ENCODE data around the gene NPLOC4.

The NPLOC4 gene

GRCh38 chr17:81519284-81520020 is 117.5 kb downstream of the NPLOC4 start:
- no peaks in the 10 kb centered on the region for H3K27me3 ChIP-seq (replicated peaks; ENCODE audit: control insufficient read depth, insufficient read depth, low read length)
- TF ChIP-seq, protein P1, sequence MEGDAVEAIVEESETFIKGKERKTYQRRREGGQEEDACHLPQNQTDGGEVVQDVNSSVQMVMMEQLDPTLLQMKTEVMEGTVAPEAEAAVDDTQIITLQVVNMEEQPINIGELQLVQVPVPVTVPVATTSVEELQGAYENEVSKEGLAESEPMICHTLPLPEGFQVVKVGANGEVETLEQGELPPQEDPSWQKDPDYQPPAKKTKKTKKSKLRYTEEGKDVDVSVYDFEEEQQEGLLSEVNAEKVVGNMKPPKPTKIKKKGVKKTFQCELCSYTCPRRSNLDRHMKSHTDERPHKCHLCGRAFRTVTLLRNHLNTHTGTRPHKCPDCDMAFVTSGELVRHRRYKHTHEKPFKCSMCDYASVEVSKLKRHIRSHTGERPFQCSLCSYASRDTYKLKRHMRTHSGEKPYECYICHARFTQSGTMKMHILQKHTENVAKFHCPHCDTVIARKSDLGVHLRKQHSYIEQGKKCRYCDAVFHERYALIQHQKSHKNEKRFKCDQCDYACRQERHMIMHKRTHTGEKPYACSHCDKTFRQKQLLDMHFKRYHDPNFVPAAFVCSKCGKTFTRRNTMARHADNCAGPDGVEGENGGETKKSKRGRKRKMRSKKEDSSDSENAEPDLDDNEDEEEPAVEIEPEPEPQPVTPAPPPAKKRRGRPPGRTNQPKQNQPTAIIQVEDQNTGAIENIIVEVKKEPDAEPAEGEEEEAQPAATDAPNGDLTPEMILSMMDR (IDR thresholded peaks at IDR 0.05; ENCODE audit: insufficient read depth, low read length, poor library complexity, severe bottlenecking) = peak; percentile 42
- peak overlapping the region; percentile 67 for H3K4me3 ChIP-seq (replicated peaks; ENCODE audit: low read depth, low read length)
- DNase-seq (ENCODE audit: extremely low read depth, insufficient read length) = peak; percentile 83
- H3K36me3 ChIP-seq (ENCODE audit: control insufficient read depth, insufficient read depth, low read length) = no peaks in the 10 kb centered on the region; the same call in 1 of the 2 replicates

DNA sequence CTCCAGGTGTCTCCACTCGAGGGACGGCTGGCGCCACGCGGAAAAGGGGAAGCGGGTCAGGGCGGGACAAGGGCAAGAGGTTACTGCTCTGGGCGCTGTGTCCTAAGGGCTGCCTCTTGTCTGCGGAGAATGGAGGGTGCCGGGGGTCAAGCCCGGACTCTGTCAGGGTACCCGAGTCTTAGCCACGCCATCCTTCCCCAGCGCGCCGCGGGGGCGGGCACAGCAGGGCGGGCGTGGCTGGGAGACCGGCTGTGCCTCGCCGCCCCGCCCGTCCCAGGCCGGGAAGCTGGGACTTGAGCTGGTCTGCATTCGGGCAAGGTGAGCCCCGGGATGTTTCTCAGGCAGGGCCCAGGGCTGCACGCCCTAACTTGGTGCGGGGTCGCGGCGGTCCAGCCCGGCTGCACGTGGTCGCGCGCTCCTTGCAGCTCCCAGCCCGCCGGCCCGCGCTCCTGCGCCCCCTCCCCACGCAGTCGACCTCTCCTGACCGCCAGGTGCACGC is 118.1 kb downstream of the NPLOC4 start:
- no peaks in the 10 kb centered on the region; the same call in 1 of the 2 replicates for H3K36me3 ChIP-seq (ENCODE audit: control insufficient read depth, insufficient read depth, low read length)
- no peaks in the 10 kb centered on the region for H3K27me3 ChIP-seq (replicated peaks; ENCODE audit: control insufficient read depth, insufficient read depth, low read length)
- TF ChIP-seq, protein P1 (IDR thresholded peaks at IDR 0.05; ENCODE audit: insufficient read depth, low read length, poor library complexity, severe bottlenecking) = no peak
- peak overlapping the region; percentile 67 for H3K4me3 ChIP-seq (replicated peaks; ENCODE audit: low read depth, low read length)
- DNase-seq (ENCODE audit: extremely low read depth, insufficient read length) = peak; percentile 74

DNA sequence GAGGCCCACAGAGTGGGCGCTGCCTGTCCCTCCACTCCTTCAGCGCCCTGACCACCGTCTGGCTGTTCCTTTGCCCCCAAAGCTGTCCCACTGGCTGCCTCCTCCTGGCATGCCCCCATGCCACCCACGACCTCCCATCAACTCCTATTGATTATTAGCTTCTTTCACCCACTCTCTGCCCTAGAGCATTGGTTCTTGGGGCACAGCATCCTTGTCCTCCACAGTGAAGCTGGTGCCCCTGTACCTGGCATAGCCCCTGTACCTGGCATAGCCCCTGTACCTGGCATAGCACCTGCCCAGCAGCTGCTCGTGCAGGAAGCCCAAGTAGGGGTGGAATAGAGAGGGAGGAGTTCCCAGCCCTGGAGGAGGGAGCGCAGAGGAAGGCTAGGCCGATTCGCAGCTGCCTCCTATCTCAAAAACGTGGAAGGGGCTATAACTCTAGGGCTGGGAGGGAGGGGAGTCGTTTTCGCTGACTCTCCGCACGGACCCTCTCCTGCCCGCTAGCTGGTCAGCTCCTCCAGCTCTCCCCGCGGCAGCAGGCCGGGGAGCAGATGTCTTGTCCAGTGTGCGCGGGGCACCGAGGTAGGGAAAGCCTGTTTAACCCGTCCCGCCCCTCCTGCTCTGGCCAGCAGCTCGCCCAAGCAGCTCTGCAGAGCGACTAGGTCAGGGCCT is 118.7 kb downstream of the NPLOC4 start:
- TF ChIP-seq, protein P1 (IDR thresholded peaks at IDR 0.05; ENCODE audit: insufficient read depth, low read length, poor library complexity, severe bottlenecking) = no peak
- DNase-seq (ENCODE audit: extremely low read depth, insufficient read length) = no peak
- Histone ChIP-seq H3K27me3 (replicated peaks; ENCODE audit: control insufficient read depth, insufficient read depth, low read length) (no peaks in the 10 kb centered on the region), H3K4me3 (replicated peaks; ENCODE audit: low read depth, low read length) (peak overlapping the region; percentile 67), H3K36me3 (ENCODE audit: control insufficient read depth, insufficient read depth, low read length) (no peaks in the 10 kb centered on the region; the same call in 1 of the 2 replicates)

DNA sequence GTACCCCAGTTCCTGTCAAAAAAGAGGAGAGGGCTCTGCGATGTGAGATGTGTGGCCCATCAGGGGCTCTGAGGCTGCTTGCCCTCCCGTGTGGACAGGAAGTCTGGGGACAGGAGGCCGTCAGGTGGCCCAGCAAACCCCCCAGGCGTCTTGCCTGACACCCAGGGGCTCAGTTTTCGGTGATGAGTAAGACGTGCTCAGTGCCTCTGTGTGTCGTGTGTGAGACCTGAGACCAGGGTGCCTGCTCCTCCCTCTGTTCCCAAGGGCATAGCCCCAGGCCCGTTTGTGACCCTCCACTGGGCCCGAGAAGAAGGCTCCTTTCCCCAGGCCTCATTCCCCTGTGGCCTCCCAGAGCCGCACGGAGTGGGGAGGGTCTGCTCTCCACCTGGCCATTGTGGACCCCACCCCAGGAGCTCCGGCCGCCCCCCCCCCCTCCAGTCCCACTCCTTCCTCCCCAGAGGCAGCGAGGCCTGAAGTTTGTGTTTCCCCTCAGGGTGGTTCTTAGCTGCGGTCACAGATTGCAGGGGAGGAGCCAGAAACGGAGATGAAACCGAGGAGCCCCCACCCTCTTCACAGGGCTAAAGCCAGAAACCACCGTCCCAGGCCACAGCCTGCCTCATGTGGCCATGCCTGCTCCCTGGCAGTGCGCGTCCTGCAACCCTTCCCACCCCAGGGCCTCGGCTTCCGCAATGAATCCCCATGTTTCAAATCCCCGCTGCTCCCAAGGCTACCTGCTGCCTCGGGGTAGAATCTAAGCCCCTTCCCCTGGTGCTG is 119.4 kb downstream of the NPLOC4 start:
- peak overlapping the region; percentile 89 for H3K4me3 ChIP-seq (replicated peaks; ENCODE audit: low read depth, low read length)
- no peaks in the 10 kb centered on the region for H3K27me3 ChIP-seq (replicated peaks; ENCODE audit: control insufficient read depth, insufficient read depth, low read length)
- H3K36me3 ChIP-seq (ENCODE audit: control insufficient read depth, insufficient read depth, low read length) = no peaks in the 10 kb centered on the region; the same call in 1 of the 2 replicates
- TF ChIP-seq, protein P1 (IDR thresholded peaks at IDR 0.05; ENCODE audit: insufficient read depth, low read length, poor library complexity, severe bottlenecking) = peak; percentile 34
- DNase-seq (ENCODE audit: extremely low read depth, insufficient read length) = peak; percentile 86

DNA sequence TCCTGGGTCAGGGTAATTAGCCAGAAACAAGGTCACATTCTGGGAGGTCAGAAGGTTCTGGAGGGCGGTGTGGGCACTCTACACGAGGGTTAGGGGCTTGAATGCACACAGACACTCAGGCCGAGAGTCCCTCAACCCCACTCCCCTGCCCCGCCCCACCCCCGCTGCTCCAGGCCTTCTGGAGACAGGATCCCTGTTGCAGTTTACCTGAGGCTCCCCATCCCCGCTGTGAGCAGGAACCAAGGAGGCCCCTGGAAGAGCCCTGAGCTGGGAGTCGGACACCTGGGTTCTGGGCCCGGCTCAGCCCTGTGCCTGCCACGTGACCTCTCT is 119.9 kb downstream of the NPLOC4 start:
- TF ChIP-seq, protein P1 (IDR thresholded peaks at IDR 0.05; ENCODE audit: insufficient read depth, low read length, poor library complexity, severe bottlenecking) = no peak
- DNase-seq (ENCODE audit: extremely low read depth, insufficient read length) = no peak
- Histone ChIP-seq H3K36me3 (ENCODE audit: control insufficient read depth, insufficient read depth, low read length) (peaks cover 2% of the 10 kb centered on the region), H3K27me3 (replicated peaks; ENCODE audit: control insufficient read depth, insufficient read depth, low read length) (no peaks in the 10 kb centered on the region), H3K4me3 (replicated peaks; ENCODE audit: low read depth, low read length) (peak overlapping the region; percentile 89)

All from GM06990 (cell line).